Naive thymus-derived CD8-positive, alpha-beta T cell (primary cell): ENCODE measurements around the gene PDZK1IP1. TPM values are rescaled to one million over a fixed set of nuclear protein-coding genes. Genes with fewer than 3 reads are reported as not detected.

Experiments used
- ATAC-seq, 2 donors: fragments of 150-1000 bp; cut with Tn5 transposase in 1 of 2; sonication (Bioruptor Pico), chemical (Tn5 transposase) in 1 of 2; 1 replicate in 1 of 2; 2 replicates in 1 of 2; pipeline ENCODE4 v1.10.0; 2021; ENCODE audit warnings: mild to moderate bottlenecking in 2 of 2, moderate library complexity in 2 of 2
- POLR2A ChIA-PET: fragments of 350-600 bp; sonication (Branson Sonifier 250); formaldehyde crosslinking; loops from one replicate; lab custom pipeline; 2021; ENCODE audit warnings: antibody characterized with exemption; lab: Charles Lee
- DNase-seq, 10 donors: peaks; one replicate each; pipeline versions ENCODE4 v3.0.0 to v3.0.0-alpha.2; 2020 to 2022
- H3K27ac Mint-ChIP-seq, 10 donors: one replicate each; pipeline ENCODE4 v1.8.0; 2020 to 2022; ENCODE audit warnings: mild to moderate bottlenecking in 10 of 10, mixed read lengths in 10 of 10, moderate library complexity in 4 of 10, inconsistent platforms in 1 of 10
- H3K27me3 Mint-ChIP-seq, 5 donors: one replicate each; pipeline ENCODE4 v1.8.0; 2021 to 2022; ENCODE audit warnings: mixed read lengths in 5 of 5
- H3K36me3 Mint-ChIP-seq, 3 donors: one replicate each; pipeline ENCODE4 v1.8.0; 2020 to 2022; ENCODE audit warnings: mixed read lengths in 3 of 3, mild to moderate bottlenecking in 2 of 3, inconsistent platforms in 1 of 3
- H3K4me1 Mint-ChIP-seq, 4 donors: one replicate each; pipeline ENCODE4 v1.8.0; 2021 to 2022; ENCODE audit warnings: mixed read lengths in 4 of 4
- H3K4me3 Mint-ChIP-seq, 10 donors: one replicate each; pipeline ENCODE4 v1.8.0; 2020 to 2022; ENCODE audit warnings: mild to moderate bottlenecking in 10 of 10, mixed read lengths in 10 of 10, moderate library complexity in 6 of 10, inconsistent platforms in 1 of 10
- H3K9me3 Mint-ChIP-seq, 9 donors: one replicate each; pipeline ENCODE4 v1.8.0; 2020 to 2022; ENCODE audit warnings: mixed read lengths in 9 of 9, mild to moderate bottlenecking in 3 of 9, inconsistent platforms in 1 of 9, moderate library complexity in 1 of 9
- polyA plus RNA-seq, 3 donors: library from polyadenylated mRNA; unstranded; fragments of 300-500 nt; fragmentation: Illumina TruSeq; gene quantifications; one replicate each; pipeline ENCODE4 v1.2.3, GENCODE V29; 2021
- total RNA-seq, 8 experiments: library from RNA in 2 of 8; stranded (reverse) in 2 of 8; gene quantifications; one replicate each; pipeline ENCODE4 v1.2.3 and lab custom pipeline; 2021 to 2026

PDZK1IP1 gene
- total and polyA plus RNA-seq, 5 experiments from 2014 or later: not detected

DNA sequence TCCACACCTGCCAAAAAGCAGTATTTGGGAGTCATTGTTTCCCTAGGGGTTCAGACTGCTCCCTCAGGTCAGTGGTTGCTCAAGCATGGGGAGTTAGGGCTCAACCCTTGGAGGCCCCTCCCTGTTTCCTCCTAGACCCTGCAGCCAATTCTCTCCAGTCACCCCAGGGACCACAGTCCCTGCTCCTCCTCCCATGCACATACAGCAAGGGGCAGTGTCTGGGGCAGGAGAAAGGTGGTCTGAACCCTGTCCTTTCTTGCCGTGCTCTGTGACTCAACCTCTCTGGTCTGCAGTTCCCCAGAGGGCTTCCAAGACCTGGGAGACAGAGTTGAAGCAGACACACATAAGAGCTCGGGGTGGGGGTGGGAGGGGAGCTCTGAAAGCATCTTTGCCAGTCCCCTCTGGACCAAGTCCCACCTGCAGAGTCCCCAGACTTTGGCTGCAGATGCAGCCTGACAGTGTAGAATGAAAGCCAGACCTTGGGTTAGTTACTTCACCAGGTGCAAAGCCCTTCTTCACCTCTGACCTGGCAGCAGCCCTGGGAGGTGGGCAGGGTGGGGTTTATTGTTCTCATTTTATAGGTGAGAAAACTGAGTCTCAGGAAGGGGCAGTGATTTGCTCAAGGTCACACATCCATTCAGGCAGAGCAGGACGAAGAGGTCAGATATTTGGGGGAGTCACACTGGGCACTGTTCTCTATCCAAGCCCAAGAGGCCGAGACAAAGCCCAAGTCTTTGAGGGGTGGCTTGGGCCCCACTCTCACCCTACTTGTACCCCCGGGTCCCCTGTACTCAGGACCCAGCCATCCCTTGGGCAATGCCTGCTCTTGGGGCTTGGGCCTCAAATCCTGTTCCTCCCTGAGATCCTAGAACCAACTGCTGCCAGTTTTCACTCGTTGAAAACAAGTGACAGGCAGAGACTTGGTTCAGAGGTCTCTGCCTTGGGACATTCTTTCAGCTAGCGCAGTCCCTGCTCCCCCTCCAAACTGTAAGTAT lies 748 bp downstream of the PDZK1IP1 start:
- Mint-ChIP-seq H3K4me1 (peaks cover 0 to 4% (median 2%) of the 10 kb centered on the region in 4 donors), H3K27ac (no peak overlapping the region), H3K27me3 (peaks cover 8 to 46% (median 20%) of the 10 kb centered on the region in 5 donors), H3K4me3 (no peak overlapping the region), H3K36me3 (no peaks in the 10 kb centered on the region), H3K9me3 (no peaks in the 10 kb centered on the region)
- ATAC-seq (no peak), DNase-seq (peak in 1 of 10 donors; percentile 32)
- POLR2A ChIA-PET: no interaction called here

DNA sequence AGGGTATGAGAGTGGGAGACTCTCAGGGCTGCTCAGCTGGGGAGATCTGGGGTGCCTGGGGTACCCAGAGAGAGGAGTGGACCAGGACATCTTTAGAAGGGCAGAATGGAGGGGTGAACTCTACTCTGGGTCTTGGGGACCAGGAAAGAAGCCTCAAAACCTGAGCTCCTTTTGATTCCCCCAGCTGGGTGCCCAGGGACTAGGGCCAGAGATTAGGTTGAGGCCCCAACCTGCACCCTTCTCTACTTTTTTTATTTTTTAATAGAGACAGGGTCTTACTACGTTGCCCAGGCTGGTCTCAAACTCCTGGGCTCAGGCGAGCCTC lies 1.9 kb downstream of the PDZK1IP1 start:
- no peak for ATAC-seq
- peak overlapping the region in 1 of 10 donors; percentile 10 for H3K27ac Mint-ChIP-seq
- POLR2A ChIA-PET: no interaction called here

DNA sequence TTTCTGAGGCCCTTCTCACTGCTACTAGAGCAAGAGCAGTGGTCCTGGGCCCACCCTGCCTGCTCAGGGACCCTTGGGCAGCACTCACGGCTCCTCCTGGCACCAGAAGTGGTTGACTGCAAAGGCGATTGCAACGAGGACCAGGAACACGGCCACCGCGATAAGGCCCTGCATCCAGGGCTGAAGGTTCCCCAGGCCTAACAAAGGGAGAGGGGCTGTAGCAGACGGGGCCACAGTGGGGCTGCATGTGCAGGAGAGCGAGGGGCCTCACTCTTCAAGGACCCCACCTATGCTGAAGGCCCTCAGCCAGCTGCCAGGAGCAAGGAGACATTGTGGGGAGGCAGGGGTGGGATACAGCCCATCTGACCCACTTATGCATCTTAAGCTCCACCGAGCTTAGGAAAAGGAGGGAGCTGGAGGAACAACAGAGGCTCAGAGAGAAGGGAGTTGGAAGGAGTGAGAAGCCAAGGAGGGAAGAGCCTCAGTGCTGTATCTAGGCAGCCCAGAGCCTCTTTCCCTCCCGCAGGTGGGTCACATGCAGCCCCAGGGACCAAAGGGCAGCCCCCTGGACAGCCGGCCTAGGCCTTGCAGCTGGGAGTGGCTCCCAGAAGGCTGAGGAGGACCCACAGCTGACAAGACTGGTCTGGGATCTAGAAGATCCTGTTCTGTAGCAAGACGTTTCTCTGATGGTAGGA lies 2.5 kb downstream of the PDZK1IP1 start:
- H3K4me3 Mint-ChIP-seq: no peak overlapping the region
- no peaks in the 10 kb centered on the region for H3K36me3 Mint-ChIP-seq
- peak overlapping the region in 1 of 10 donors; percentile 10 for H3K27ac Mint-ChIP-seq
- peaks cover 3 to 43% (median 26%) of the 10 kb centered on the region in 5 donors for H3K27me3 Mint-ChIP-seq
- DNase-seq (peak in 1 of 10 donors; percentile 40), ATAC-seq (no peak)
- POLR2A ChIA-PET: no interaction called here
- H3K4me1 Mint-ChIP-seq: no peaks in the 10 kb centered on the region
- H3K9me3 Mint-ChIP-seq: no peaks in the 10 kb centered on the region

More for the DNA sequence above, 1.9 kb downstream of the PDZK1IP1 start:
- H3K4me1 Mint-ChIP-seq: peaks cover 0 to 2% (median 2%) of the 10 kb centered on the region in 4 donors
- H3K36me3 Mint-ChIP-seq: no peaks in the 10 kb centered on the region
- H3K27me3 Mint-ChIP-seq: peaks cover 5 to 43% (median 24%) of the 10 kb centered on the region in 5 donors
- H3K4me3 Mint-ChIP-seq: no peak overlapping the region
- DNase-seq: no peak
- no peaks in the 10 kb centered on the region for H3K9me3 Mint-ChIP-seq

GRCh38 chr1:47186267-47187185 lies 3.3 kb downstream of the PDZK1IP1 start:
- ATAC-seq (no peak), DNase-seq (peak in 1 of 10 donors; percentile 57)
- H3K9me3 Mint-ChIP-seq: no peaks in the 10 kb centered on the region
- no peak overlapping the region for H3K27ac Mint-ChIP-seq
- POLR2A ChIA-PET: no interaction called here
- peaks cover 3 to 50% (median 28%) of the 10 kb centered on the region in 5 donors for H3K27me3 Mint-ChIP-seq
- no peaks in the 10 kb centered on the region for H3K4me1 Mint-ChIP-seq
- no peaks in the 10 kb centered on the region for H3K36me3 Mint-ChIP-seq
- H3K4me3 Mint-ChIP-seq: no peak overlapping the region

- ATAC-seq (no peak), DNase-seq (peak in 1 of 10 donors; percentile 48)
- H3K9me3 Mint-ChIP-seq: no peaks in the 10 kb centered on the region
- POLR2A ChIA-PET: interaction anchor here (0.6 kb wide), 2 partner anchors 293 to 839 kb away, joined by 3 to 4 read pairs; no protein-coding TSS in a partner anchor
- H3K4me3 Mint-ChIP-seq: no peak overlapping the region
- peaks cover 0 to 4% (median 2%) of the 10 kb centered on the region in 4 donors for H3K4me1 Mint-ChIP-seq
- peaks cover 9 to 65% (median 40%) of the 10 kb centered on the region in 5 donors for H3K27me3 Mint-ChIP-seq
- no peaks in the 10 kb centered on the region for H3K36me3 Mint-ChIP-seq
- no peak overlapping the region for H3K27ac Mint-ChIP-seq
Observed at GRCh38 chr1:47184822-47185677, 4.8 kb downstream of the PDZK1IP1 start.

DNA sequence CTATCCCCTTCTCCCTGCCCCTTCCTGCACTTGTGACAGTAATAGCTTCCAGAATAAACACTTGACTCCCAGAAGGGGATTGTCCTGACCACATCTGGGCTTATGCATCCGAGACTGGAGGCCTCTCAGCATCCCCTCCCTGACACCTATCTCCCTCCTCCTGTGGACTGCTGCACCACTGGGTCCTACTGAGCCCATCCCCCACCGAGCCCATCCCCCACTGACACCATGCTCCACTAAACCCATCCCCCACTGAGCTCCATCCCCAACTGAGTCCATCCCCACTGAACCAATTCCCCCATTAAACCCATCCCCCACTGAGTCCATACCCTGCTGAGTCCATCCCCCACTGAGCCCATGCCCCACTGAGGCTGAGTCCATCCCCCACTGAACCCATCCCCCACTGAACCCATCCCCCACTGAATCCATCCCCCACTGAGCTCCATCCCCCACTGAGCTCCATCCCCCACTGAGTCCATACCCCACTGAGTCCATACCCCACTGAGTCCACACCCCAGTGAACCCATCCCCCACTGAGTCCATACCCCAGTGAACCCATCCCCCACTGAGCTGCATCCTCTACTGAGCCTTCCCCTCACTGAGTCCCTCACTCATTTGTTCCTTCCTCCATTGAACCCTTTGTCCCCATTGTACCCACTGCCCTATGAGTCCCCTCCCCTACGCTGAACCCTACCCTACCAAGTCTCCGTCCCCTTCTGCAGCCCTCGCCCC lies 5.6 kb downstream of the PDZK1IP1 start:
- DNase-seq (peak in 1 of 10 donors; percentile 50), ATAC-seq (no peak)
- POLR2A ChIA-PET: interaction anchor here (0.6 kb wide), 1 partner anchor 293 kb away, joined by 4 read pairs; no protein-coding TSS in a partner anchor
- no peak overlapping the region for H3K4me3 Mint-ChIP-seq
- H3K36me3 Mint-ChIP-seq: no peaks in the 10 kb centered on the region
- peaks cover 5 to 8% (median 6%) of the 10 kb centered on the region in 4 donors for H3K4me1 Mint-ChIP-seq
- no peaks in the 10 kb centered on the region for H3K9me3 Mint-ChIP-seq
- H3K27me3 Mint-ChIP-seq: peaks cover 12 to 73% (median 42%) of the 10 kb centered on the region in 5 donors
- H3K27ac Mint-ChIP-seq: no peak overlapping the region

DNA sequence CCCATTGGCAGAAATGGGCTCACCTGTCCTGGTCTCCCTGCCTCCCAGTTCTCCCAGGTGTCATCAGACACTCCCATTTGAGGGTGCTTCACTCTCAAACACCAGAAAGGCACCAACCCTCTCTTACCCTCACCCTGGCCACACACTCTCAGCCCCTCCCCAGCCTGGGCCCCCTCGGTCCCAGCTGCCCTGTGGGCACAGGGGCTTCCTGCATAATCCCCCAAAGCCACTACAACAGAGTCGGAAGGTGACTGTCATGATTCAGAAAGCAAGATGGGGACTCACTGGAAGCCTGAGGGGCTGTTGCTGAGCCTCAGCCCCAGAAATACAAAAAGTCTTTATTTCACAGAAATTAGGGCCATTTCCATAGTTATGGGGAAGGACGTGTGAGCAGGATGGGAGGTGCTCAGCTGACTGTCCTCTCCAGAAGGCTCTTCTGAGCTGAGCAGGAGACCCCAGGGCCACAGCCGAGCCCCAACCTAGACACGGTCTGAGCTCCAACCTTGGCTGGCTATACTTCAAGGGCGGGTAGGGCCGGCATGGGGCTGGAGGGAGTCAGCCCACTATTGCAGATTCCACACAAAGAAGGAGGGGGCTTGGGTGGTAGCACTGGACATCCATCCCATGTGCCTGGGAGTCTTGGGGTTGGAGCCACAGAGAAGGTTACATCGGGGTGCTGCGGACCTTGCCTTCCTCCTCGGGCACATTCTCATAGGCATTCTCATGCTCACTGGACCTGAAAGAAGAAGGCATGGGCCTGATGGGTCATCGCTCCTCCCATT lies 6.3 kb downstream of the PDZK1IP1 start:
- Mint-ChIP-seq H3K36me3 (no peaks in the 10 kb centered on the region), H3K4me1 (peaks cover 10 to 11% (median 11%) of the 10 kb centered on the region in 4 donors), H3K4me3 (no peak overlapping the region), H3K27me3 (peaks cover 17 to 81% (median 48%) of the 10 kb centered on the region in 5 donors), H3K9me3 (no peaks in the 10 kb centered on the region), H3K27ac (no peak overlapping the region)
- ATAC-seq: no peak
- POLR2A ChIA-PET: no interaction called here
- DNase-seq: peak in 1 of 10 donors; percentile 60

DNA sequence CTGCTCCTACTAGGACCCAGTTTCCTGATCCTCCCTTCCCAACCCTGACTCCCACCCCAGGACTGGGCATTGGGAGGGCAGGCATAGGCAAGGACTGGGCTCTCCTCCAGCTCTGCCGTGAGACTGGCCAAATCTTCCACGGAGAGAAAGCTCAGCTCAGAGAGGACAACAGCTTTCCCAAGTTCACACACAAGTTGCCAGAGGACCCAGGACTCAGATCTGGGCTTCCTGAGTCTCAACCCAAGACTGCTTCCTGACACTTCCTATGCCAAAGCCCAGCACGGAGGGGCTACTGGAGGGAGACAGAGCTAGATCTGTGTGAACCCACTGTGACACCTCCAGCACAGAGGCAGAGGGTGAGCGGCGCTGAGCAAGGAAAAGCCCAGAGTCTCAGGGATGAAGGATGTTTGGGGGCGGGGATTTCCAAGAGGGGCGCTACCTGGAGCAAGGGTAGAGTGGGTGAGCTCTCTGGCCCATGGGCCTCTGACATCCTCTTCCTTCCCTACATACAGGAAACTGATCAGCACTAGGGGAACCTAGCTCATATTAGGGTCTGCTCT lies 7.1 kb downstream of the PDZK1IP1 start:
- ATAC-seq (no peak), DNase-seq (no peak)
- Mint-ChIP-seq H3K4me1 (peaks cover 10 to 11% (median 11%) of the 10 kb centered on the region in 4 donors), H3K27me3 (peaks cover 17 to 88% (median 52%) of the 10 kb centered on the region in 5 donors), H3K4me3 (no peak overlapping the region), H3K9me3 (no peaks in the 10 kb centered on the region), H3K27ac (no peak overlapping the region), H3K36me3 (no peaks in the 10 kb centered on the region)
- POLR2A ChIA-PET: no interaction called here

DNA sequence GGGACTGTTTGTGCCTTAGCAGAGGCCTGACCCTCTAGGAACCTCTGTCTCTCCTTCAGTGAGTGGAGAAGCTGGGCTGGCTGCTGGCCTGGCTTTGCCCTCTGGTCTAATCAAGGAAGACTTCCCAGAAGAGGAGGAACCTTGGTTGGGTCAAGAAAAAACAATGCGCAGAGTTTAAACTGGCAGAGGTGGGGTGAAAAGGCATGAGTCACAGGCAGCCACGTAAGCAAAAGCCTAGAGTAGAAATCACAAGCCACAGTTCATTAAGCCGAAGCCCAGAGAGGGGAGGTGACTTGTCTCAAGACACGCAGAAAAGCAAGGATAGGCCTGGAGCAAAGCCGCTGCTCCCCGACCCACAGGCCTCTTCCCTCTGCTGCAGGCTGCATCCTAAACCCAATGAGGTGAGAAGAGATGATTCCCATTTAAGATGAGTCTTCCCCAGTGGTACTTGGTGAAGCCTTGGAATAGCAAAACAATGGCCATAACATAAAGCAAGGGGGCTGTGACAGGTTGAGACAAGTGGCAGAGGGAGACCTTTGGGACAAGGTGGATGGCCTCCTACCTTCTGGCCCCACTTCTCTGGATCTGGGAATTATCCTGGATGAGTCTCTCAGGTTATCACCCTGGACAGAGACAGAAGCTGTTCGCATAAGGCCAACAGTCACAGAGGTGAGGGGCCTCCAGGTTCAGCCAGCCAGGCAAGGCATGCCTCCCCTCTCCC lies 7.7 kb downstream of the PDZK1IP1 start:
- H3K27ac Mint-ChIP-seq: no peak overlapping the region
- ATAC-seq (no peak), DNase-seq (no peak)
- H3K27me3 Mint-ChIP-seq: peaks cover 17 to 88% (median 52%) of the 10 kb centered on the region in 5 donors
- POLR2A ChIA-PET: no interaction called here
- H3K36me3 Mint-ChIP-seq: no peaks in the 10 kb centered on the region
- no peak overlapping the region for H3K4me3 Mint-ChIP-seq
- H3K9me3 Mint-ChIP-seq: no peaks in the 10 kb centered on the region
- peaks cover 10 to 11% (median 11%) of the 10 kb centered on the region in 4 donors for H3K4me1 Mint-ChIP-seq
